Thyroid gland (tissue), 4 donors: Measurements from ENCODE around the gene HCK. TPM values are rescaled to one million over a fixed set of nuclear protein-coding genes. Genes with fewer than 3 reads are reported as not detected.

ENCODE experiments used
- DNase-seq, 2 donors: peaks; one replicate each; pipeline ENCODE4 v3.0.0-alpha.2; 2019
- H3K27ac ChIP-seq, 3 donors: fragments of 200-600 bp; sonication (generic); 1 replicate in 2 of 3; 2 replicates in 1 of 3; pipeline ENCODE4 v1.5.1; 2016 to 2019; ENCODE audit warnings: mild to moderate bottlenecking in 1 of 3, moderate library complexity in 1 of 3
- H3K27me3 ChIP-seq: fragments of 200-600 bp; sonication (generic); one replicate; pipeline ENCODE4 v1.5.1; 2019
- H3K36me3 ChIP-seq, 2 donors: fragments of 200-600 bp; sonication (generic); one replicate each; pipeline ENCODE4 v1.5.1; 2016 to 2019
- H3K4me1 ChIP-seq, 2 donors: fragments of 200-600 bp; sonication (generic); one replicate each; pipeline ENCODE4 v1.5.1; 2017 to 2019
- H3K4me3 ChIP-seq, 3 donors: fragments of 200-600 bp; sonication (generic); replicated peaks in 1 of 3; 1 replicate in 2 of 3; 2 replicates in 1 of 3; pipeline ENCODE4 v1.5.1; 2016; ENCODE audit warnings: mild to moderate bottlenecking in 1 of 3
- H3K9me3 ChIP-seq: fragments of 200-600 bp; sonication (generic); one replicate; pipeline ENCODE4 v1.5.1; 2017
- CTCF ChIP-seq, 6 experiments: fragments of 200-600 bp in 3 of 6; fragments of 450-650 bp in 3 of 6; sonication (generic) in 3 of 6; IDR thresholded peaks; one replicate each; pipeline ENCODE4 v1.5.1; 2016 to 2019; ENCODE audit warnings: antibody characterized with exemption in 6 of 6, mild to moderate bottlenecking in 2 of 6, inconsistent platforms in 1 of 6, moderate library complexity in 1 of 6
- POLR2A ChIP-seq, 2 donors: fragments of 450-650 bp; IDR thresholded peaks; one replicate each; pipeline ENCODE4 v1.6.1; 2017; ENCODE audit warnings: antibody characterized with exemption in 2 of 2, mild to moderate bottlenecking in 2 of 2, moderate library complexity in 1 of 2
- WGBS, 2 donors: methylation state at CpG; one replicate each; pipeline ENCODE4 v1.1.5; 2017; 5-methylcytosine and 5-hydroxymethylcytosine counted together
- intact Hi-C: fragments of 100-400 bp; cut with DNase I; formaldehyde crosslinking; loops from one replicate; pipeline ENCODE4 v1.15.1; 2023
- total RNA-seq, 4 donors: library from RNA; depleted of rRNA; stranded (reverse); fragments of >200 nt; gene quantifications; one replicate each; pipeline ENCODE4 v1.2.3, GENCODE V29; 2016

Gene HCK
- total RNA-seq, 4 donors from 2014 or later: 3.1 to 5.9 (median 4.8) TPM

- no peaks in the 10 kb centered on the region for H3K9me3 ChIP-seq
- WGBS, 2 donors: 53 to 61% methylated on average over 8 of the region's 8 CpGs
- H3K4me1 ChIP-seq: peaks cover 0 to 17% of the 10 kb centered on the region in 2 donors
- H3K36me3 ChIP-seq: no peaks in the 10 kb centered on the region
- no peaks in the 10 kb centered on the region for H3K27me3 ChIP-seq
- DNase-seq: no peak
- peak overlapping the region in 2 of 3 donors; percentile 10 to 17 for H3K27ac ChIP-seq
- H3K4me3 ChIP-seq: no peak overlapping the region
- no peak for TF ChIP-seq POLR2A (IDR thresholded peaks at IDR 0.05)
- no peak for TF ChIP-seq CTCF (IDR thresholded peaks at IDR 0.05)
- intact Hi-C loops: no loop called here
Measured at GRCh38 chr20:32006841-32007786, 44.9 kb upstream of the HCK start.

GRCh38 chr20:32007787-32008616 lies 44.0 kb upstream of the HCK start:
- Histone ChIP-seq H3K27ac (peak overlapping the region in 1 of 3 donors; percentile 24), H3K9me3 (no peaks in the 10 kb centered on the region), H3K36me3 (no peaks in the 10 kb centered on the region), H3K27me3 (no peaks in the 10 kb centered on the region), H3K4me3 (no peak overlapping the region), H3K4me1 (peaks cover 0 to 17% of the 10 kb centered on the region in 2 donors)
- peak; percentile 13 to 17 for DNase-seq
- intact Hi-C loops: no loop called here
- TF ChIP-seq POLR2A (IDR thresholded peaks at IDR 0.05): no peak
- no peak for TF ChIP-seq CTCF (IDR thresholded peaks at IDR 0.05)
- WGBS, 2 donors: 30 to 38% methylated on average over 9 to 10 of the region's 10 CpGs

- TF ChIP-seq CTCF (IDR thresholded peaks at IDR 0.05): no peak
- no peak for TF ChIP-seq POLR2A (IDR thresholded peaks at IDR 0.05)
- H3K9me3 ChIP-seq: no peaks in the 10 kb centered on the region
- H3K4me3 ChIP-seq: no peak overlapping the region
- WGBS, 2 donors: 80 to 86% methylated on average over 7 of the region's 7 CpGs
- no peak overlapping the region for H3K27ac ChIP-seq
- intact Hi-C loops: no loop called here
- no peak for DNase-seq
- H3K4me1 ChIP-seq: peaks cover 0 to 17% of the 10 kb centered on the region in 2 donors
- no peaks in the 10 kb centered on the region for H3K27me3 ChIP-seq
- H3K36me3 ChIP-seq: no peaks in the 10 kb centered on the region
Measured at GRCh38 chr20:32009564-32009963, 42.5 kb upstream of the HCK start.

- Histone ChIP-seq H3K36me3 (no peaks in the 10 kb centered on the region), H3K27me3 (no peaks in the 10 kb centered on the region), H3K9me3 (no peaks in the 10 kb centered on the region), H3K27ac (no peak within 1 kb of the TSS), H3K4me1 (peaks cover 0 to 17% of the 10 kb centered on the region in 2 donors), H3K4me3 (no peak within 1 kb of the TSS)
- no peak for DNase-seq
- WGBS, 2 donors: 42 to 45% methylated on average over 2 of the region's 2 CpGs
- TF ChIP-seq CTCF (IDR thresholded peaks at IDR 0.05) (no peak), POLR2A (IDR thresholded peaks at IDR 0.05) (no peak)
- intact Hi-C loops: no loop called here
Measured at GRCh38 chr20:32010101-32010500, 41.9 kb upstream of the HCK start, which contains the start of gene CCM2L. TSS of gene CCM2L (plus strand) at chr20:32010438. CDS start at chr20:32010455, 17 bp downstream.
